Lung (tissue), 12 donors: ENCODE data around the gene POLR3B. TPM values are rescaled to one million over a fixed set of nuclear protein-coding genes. Genes with fewer than 3 reads are reported as not detected.

Experiments used
- ATAC-seq: fragments of 200-7000 bp; cut with Tn5 transposase; one replicate; pipeline ENCODE4 v1.9.1; 2020; ENCODE audit warnings: moderate number of reproducible peaks; ENCODE audit not compliant: insufficient read depth, low FRiP score
- DNase-seq, 3 donors: peaks; one replicate each; pipeline ENCODE4 v3.0.0-alpha.2; 2013 to 2017
- H3K27ac ChIP-seq, 2 donors: one replicate each; pipeline ENCODE4 v1.5.1; 2013; ENCODE audit warnings: mild to moderate bottlenecking in 2 of 2, moderate library complexity in 2 of 2, control low read depth in 1 of 2, inconsistent platforms in 1 of 2, low read depth in 1 of 2, low read length in 1 of 2
- H3K27me3 ChIP-seq, 3 donors: one replicate each; pipeline ENCODE4 v1.5.1; 2013; ENCODE audit warnings: low read length in 2 of 3; ENCODE audit not compliant: control insufficient read depth in 3 of 3, insufficient read depth in 3 of 3
- H3K36me3 ChIP-seq, 4 donors: one replicate each; pipeline ENCODE4 v1.5.1; 2013; ENCODE audit warnings: low read length in 4 of 4, mild to moderate bottlenecking in 1 of 4, moderate library complexity in 1 of 4; ENCODE audit not compliant: control insufficient read depth in 4 of 4, insufficient read depth in 4 of 4
- H3K4me1 ChIP-seq, 5 donors: one replicate each; pipeline ENCODE4 v1.5.1; 2013; ENCODE audit warnings: low read length in 5 of 5, mild to moderate bottlenecking in 2 of 5, moderate library complexity in 1 of 5; ENCODE audit not compliant: control insufficient read depth in 5 of 5, insufficient read depth in 5 of 5
- H3K4me3 ChIP-seq: one replicate; pipeline ENCODE4 v1.5.1; 2013; ENCODE audit warnings: mild to moderate bottlenecking, control low read depth, moderate library complexity
- H3K9ac ChIP-seq, 2 donors: one replicate each; pipeline ENCODE4 v1.5.1; 2013; ENCODE audit warnings: low read length in 2 of 2, control low read depth in 1 of 2; ENCODE audit not compliant: insufficient read depth in 1 of 2
- H3K9me3 ChIP-seq, 4 donors: one replicate each; pipeline ENCODE4 v1.5.1; 2013; ENCODE audit warnings: low read length in 3 of 4, mild to moderate bottlenecking in 1 of 4, moderate library complexity in 1 of 4; ENCODE audit not compliant: control insufficient read depth in 4 of 4, insufficient read depth in 3 of 4
- CTCF ChIP-seq: IDR thresholded peaks from 2 replicates; pipeline ENCODE4 v1.5.1; 2012; ENCODE audit warnings: mild to moderate bottlenecking; ENCODE audit errors: control extremely low read depth, extremely low read depth
- WGBS, 2 donors: extraction: QIAGEN DNeasy Blood & Tissue Kit; methylation state at CpG; one replicate each; pipeline ENCODE4 v1.1.7; 2013; 5-methylcytosine and 5-hydroxymethylcytosine counted together
- polyA plus RNA-seq, 2 donors: library from polyadenylated mRNA; stranded (reverse); fragments of 200-250 nt; gene quantifications; one replicate each; pipeline ENCODE4 v1.2.1, GENCODE V29; 2013
- total RNA-seq, 2 donors: library from RNA; depleted of rRNA in 1 of 2; stranded (reverse); fragments of >200 nt in 1 of 2; gene quantifications; one replicate each; pipeline ENCODE4 v1.2.1, GENCODE V29; 2014 to 2021
- donor health status: control.
- donor health status: control.
- donor health status: Bipolar disorder and iron deficiency.
- donor health status: healthy.
- donor health status: DM: yes; HTN: yes; CAD: no.

Gene POLR3B
- total and polyA plus RNA-seq, 4 donors: 3.6 to 13.5 (median 9.0) TPM

GRCh38 chr12:106445053-106445452, 87.5 kb downstream of the POLR3B start:
- Histone ChIP-seq H3K4me3 (no peak overlapping the region), H3K4me1 (no peaks in the 10 kb centered on the region), H3K9me3 (peaks cover 0 to 3% (median 0%) of the 10 kb centered on the region in 4 donors), H3K36me3 (peaks cover 0 to 20% (median 8%) of the 10 kb centered on the region in 4 donors), H3K27ac (no peak overlapping the region), H3K27me3 (no peaks in the 10 kb centered on the region), H3K9ac (no peak overlapping the region)
- ATAC-seq (no peak), DNase-seq (no peak)
- 0% methylated on average over 1 of the region's 1 CpG for WGBS, 2 donors
- no peak for TF ChIP-seq CTCF

GRCh38 chr12:106445959-106446358, 88.4 kb downstream of the POLR3B start:
- Histone ChIP-seq H3K4me3 (no peak overlapping the region), H3K36me3 (peaks cover 0 to 14% (median 6%) of the 10 kb centered on the region in 4 donors), H3K9me3 (no peaks in the 10 kb centered on the region), H3K4me1 (no peaks in the 10 kb centered on the region), H3K27ac (no peak overlapping the region), H3K27me3 (no peaks in the 10 kb centered on the region), H3K9ac (no peak overlapping the region)
- DNase-seq: no peak
- WGBS, 2 donors: 96 to 99% methylated on average over 5 of the region's 5 CpGs
- ATAC-seq: no peak
- TF ChIP-seq CTCF: no peak

- ATAC-seq (no peak), DNase-seq (no peak)
- Histone ChIP-seq H3K9me3 (no peaks in the 10 kb centered on the region), H3K4me3 (no peak overlapping the region), H3K36me3 (peaks cover 0 to 10% (median 6%) of the 10 kb centered on the region in 4 donors), H3K4me1 (no peaks in the 10 kb centered on the region), H3K27ac (no peak overlapping the region), H3K27me3 (no peaks in the 10 kb centered on the region), H3K9ac (no peak overlapping the region)
- no peak for TF ChIP-seq CTCF
- 82 to 83% methylated on average over 7 of the region's 7 CpGs for WGBS, 2 donors
Observed at GRCh38 chr12:106446419-106447092, 89.0 kb downstream of the POLR3B start.

- Histone ChIP-seq H3K36me3 (peaks cover 0 to 12% (median 2%) of the 10 kb centered on the region in 4 donors), H3K9me3 (no peaks in the 10 kb centered on the region), H3K4me1 (peaks cover 0 to 8% (median 0%) of the 10 kb centered on the region in 5 donors), H3K27ac (no peak overlapping the region), H3K4me3 (no peak overlapping the region), H3K27me3 (no peaks in the 10 kb centered on the region), H3K9ac (no peak overlapping the region)
- WGBS, 2 donors: 99 to 100% methylated on average over 1 of the region's 1 CpG
- no peak for ATAC-seq
- no peak for DNase-seq
- no peak for TF ChIP-seq CTCF
Observed at GRCh38 chr12:106452309-106452708, 94.8 kb downstream of the POLR3B start.
